ENCODE measurements around the gene METRNL.

The METRNL gene

GRCh38 chr17:83113792-83114191, 34.4 kb downstream of the METRNL start:
- Histone ChIP-seq H3K9me3 (no peaks in the 10 kb centered on the region), H3K36me3 (no peaks in the 10 kb centered on the region), H3K27ac (no peak overlapping the region), H3K27me3 (no peaks in the 10 kb centered on the region), H3K4me3 (no peak overlapping the region), H3K4me1 (peaks cover 0 to 23% (median 18%) of the 10 kb centered on the region in 4 donors)
- no peak for DNase-seq
- intact Hi-C loops (cut with DNase I; ENCODE audit: low total_unique reads) = no loop called here
- no peak for TF ChIP-seq CTCF (IDR thresholded peaks at IDR 0.05)

- Histone ChIP-seq H3K27ac (no peak overlapping the region), H3K27me3 (no peaks in the 10 kb centered on the region), H3K9me3 (no peaks in the 10 kb centered on the region), H3K36me3 (no peaks in the 10 kb centered on the region), H3K4me1 (peaks cover 0 to 15% (median 11%) of the 10 kb centered on the region in 4 donors), H3K4me3 (no peak overlapping the region)
- no peak for DNase-seq
- no peak for TF ChIP-seq CTCF (IDR thresholded peaks at IDR 0.05)
- intact Hi-C loops (cut with DNase I; ENCODE audit: low total_unique reads) = no loop called here
These were observed 35.3 kb downstream of the METRNL start for GRCh38 chr17:83114706-83115105.

GRCh38 chr17:83115202-83115651, 35.8 kb downstream of the METRNL start:
- Histone ChIP-seq H3K9me3 (no peaks in the 10 kb centered on the region), H3K4me3 (no peak overlapping the region), H3K27ac (no peak overlapping the region), H3K36me3 (no peaks in the 10 kb centered on the region), H3K4me1 (peaks cover 0 to 11% (median 7%) of the 10 kb centered on the region in 4 donors), H3K27me3 (no peaks in the 10 kb centered on the region)
- no peak for DNase-seq
- no peak for TF ChIP-seq CTCF (IDR thresholded peaks at IDR 0.05)
- intact Hi-C loops (cut with DNase I; ENCODE audit: low total_unique reads) = no loop called here

DNA sequence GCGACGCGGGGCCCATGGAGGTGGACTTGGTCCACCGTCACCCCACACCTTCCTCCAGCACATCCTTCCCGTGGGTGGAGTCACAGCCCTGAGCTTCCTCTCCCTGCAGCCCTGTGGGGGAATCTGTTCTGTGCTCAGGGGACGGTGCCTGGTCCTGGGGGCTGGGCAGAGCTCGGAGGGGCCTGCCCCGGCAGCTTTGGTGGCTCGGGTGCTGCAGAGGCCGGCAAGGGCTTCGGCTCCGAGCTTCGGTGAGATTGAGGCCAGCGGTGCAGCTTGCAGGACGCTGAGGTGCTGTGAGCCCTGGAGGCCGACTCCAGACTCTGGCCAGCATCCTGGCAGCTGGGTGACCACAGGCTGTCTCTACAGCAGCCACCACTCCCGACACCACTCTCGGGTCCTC, 36.4 kb downstream of the METRNL start:
- no peak overlapping the region for H3K27ac ChIP-seq
- peaks cover 0 to 9% (median 3%) of the 10 kb centered on the region in 4 donors for H3K4me1 ChIP-seq
- no peak overlapping the region for H3K4me3 ChIP-seq
- no peaks in the 10 kb centered on the region for H3K36me3 ChIP-seq
- H3K9me3 ChIP-seq = no peaks in the 10 kb centered on the region
- no peaks in the 10 kb centered on the region for H3K27me3 ChIP-seq
- no peak for TF ChIP-seq CTCF (IDR thresholded peaks at IDR 0.05)
- DNase-seq = no peak
- intact Hi-C loops (cut with DNase I; ENCODE audit: low total_unique reads) = no loop called here

- Histone ChIP-seq H3K27me3 (no peaks in the 10 kb centered on the region), H3K36me3 (no peaks in the 10 kb centered on the region), H3K4me3 (no peak overlapping the region), H3K27ac (no peak overlapping the region), H3K4me1 (peaks cover 0 to 4% (median 0%) of the 10 kb centered on the region in 4 donors), H3K9me3 (no peaks in the 10 kb centered on the region)
- intact Hi-C loops (cut with DNase I; ENCODE audit: low total_unique reads) = no loop called here
- TF ChIP-seq CTCF (IDR thresholded peaks at IDR 0.05) = no peak
- DNase-seq = no peak
These were observed 36.9 kb downstream of the METRNL start for GRCh38 chr17:83116311-83116771.

Data from tibial artery (tissue), 4 donors.